Osteoblast (primary cell): ENCODE data around the gene SALL1. TPM values are rescaled to one million over a fixed set of nuclear protein-coding genes. Genes with fewer than 3 reads are reported as not detected.

ENCODE experiments used
- DNase-seq: peaks from one replicate; pipeline ENCODE4 v3.0.0; 2011; ENCODE audit warnings: low spot score, mixed read lengths; ENCODE audit not compliant: insufficient read length; ENCODE audit errors: missing footprints
- H2AFZ ChIP-seq: 2 replicates; pipeline ENCODE4 v1.6.0; 2011; ENCODE audit warnings: mild to moderate bottlenecking, low read length
- H3K27ac ChIP-seq: 2 replicates; pipeline ENCODE4 v1.5.1; 2011; ENCODE audit warnings: mild to moderate bottlenecking, low read depth, low read length, moderate library complexity
- H3K27me3 ChIP-seq: 2 replicates; pipeline ENCODE4 v1.6.0; 2012; ENCODE audit warnings: mild to moderate bottlenecking, control low read depth, inconsistent platforms, low read length, moderate library complexity; ENCODE audit not compliant: insufficient read depth
- H3K36me3 ChIP-seq: 2 replicates; pipeline ENCODE4 v1.5.1; 2011; ENCODE audit warnings: mild to moderate bottlenecking, low read length, control low read depth, moderate library complexity; ENCODE audit not compliant: insufficient read depth
- H3K4me1 ChIP-seq: 2 replicates; pipeline ENCODE4 v1.5.1; 2011; ENCODE audit warnings: mild to moderate bottlenecking, low read length, control low read depth, moderate library complexity; ENCODE audit not compliant: insufficient read depth
- H3K4me2 ChIP-seq: 2 replicates; pipeline ENCODE4 v1.6.0; 2011; ENCODE audit warnings: mild to moderate bottlenecking, low read length; ENCODE audit not compliant: insufficient read depth
- H3K4me3 ChIP-seq: fragments of 200-600 bp; sonication (generic); 3 replicates; pipeline ENCODE4 v1.5.1; 2012; ENCODE audit warnings: mild to moderate bottlenecking, low read length, inconsistent platforms; ENCODE audit not compliant: insufficient read depth
- H3K79me2 ChIP-seq: 2 replicates; pipeline ENCODE4 v1.6.0; 2012; ENCODE audit warnings: mild to moderate bottlenecking, low read length, control low read depth, inconsistent platforms; ENCODE audit not compliant: insufficient read depth
- H3K9me3 ChIP-seq: 2 replicates; pipeline ENCODE4 v1.5.1; 2011; ENCODE audit warnings: low read depth, low read length, control low read depth
- H4K20me1 ChIP-seq: 2 replicates; pipeline ENCODE4 v1.6.0; 2012; ENCODE audit warnings: mild to moderate bottlenecking, low read length, control low read depth; ENCODE audit not compliant: insufficient read depth
- total RNA-seq: library from RNA; depleted of rRNA; stranded (reverse); fragments of >200 nt; gene quantifications from 2 replicates; pipeline ENCODE4 v1.2.3, GENCODE V29; 2012
- TF ChIP-seq, protein P1 (sequence below): IDR thresholded peaks from 2 replicates; pipeline ENCODE4 v1.5.1; 2011; ENCODE audit warnings: mild to moderate bottlenecking, low read depth, low read length, moderate library complexity; ENCODE audit errors: extremely low read depth

Gene SALL1
- total RNA-seq, 1 donor = under 0.01 TPM

DNA sequence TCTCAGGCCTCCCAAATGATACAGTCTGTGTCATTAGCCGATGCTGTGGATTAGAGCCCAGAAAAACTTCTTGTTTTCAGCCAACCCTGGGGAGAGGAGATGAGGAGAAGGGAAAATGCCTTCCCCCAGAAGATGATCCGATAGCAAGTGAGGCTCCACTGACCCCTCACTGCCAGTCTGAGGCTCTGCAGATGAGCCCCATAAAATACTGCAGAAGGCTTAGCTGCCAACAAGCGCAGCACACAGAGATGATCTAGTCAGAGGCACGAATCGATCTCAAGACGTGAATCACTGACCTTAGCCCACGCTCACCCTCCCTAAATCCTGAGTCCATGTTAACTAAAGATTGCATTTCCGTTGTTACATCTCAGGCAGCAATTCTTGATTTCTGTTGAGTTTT lies 31.5 kb downstream of the SALL1 start:
- H3K27me3 ChIP-seq = no peaks in the 10 kb centered on the region
- no peak for DNase-seq
- no peak overlapping the region for H3K27ac ChIP-seq
- H3K4me2 ChIP-seq = no peak overlapping the region
- no peaks in the 10 kb centered on the region for H3K79me2 ChIP-seq
- TF ChIP-seq, protein P1, sequence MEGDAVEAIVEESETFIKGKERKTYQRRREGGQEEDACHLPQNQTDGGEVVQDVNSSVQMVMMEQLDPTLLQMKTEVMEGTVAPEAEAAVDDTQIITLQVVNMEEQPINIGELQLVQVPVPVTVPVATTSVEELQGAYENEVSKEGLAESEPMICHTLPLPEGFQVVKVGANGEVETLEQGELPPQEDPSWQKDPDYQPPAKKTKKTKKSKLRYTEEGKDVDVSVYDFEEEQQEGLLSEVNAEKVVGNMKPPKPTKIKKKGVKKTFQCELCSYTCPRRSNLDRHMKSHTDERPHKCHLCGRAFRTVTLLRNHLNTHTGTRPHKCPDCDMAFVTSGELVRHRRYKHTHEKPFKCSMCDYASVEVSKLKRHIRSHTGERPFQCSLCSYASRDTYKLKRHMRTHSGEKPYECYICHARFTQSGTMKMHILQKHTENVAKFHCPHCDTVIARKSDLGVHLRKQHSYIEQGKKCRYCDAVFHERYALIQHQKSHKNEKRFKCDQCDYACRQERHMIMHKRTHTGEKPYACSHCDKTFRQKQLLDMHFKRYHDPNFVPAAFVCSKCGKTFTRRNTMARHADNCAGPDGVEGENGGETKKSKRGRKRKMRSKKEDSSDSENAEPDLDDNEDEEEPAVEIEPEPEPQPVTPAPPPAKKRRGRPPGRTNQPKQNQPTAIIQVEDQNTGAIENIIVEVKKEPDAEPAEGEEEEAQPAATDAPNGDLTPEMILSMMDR = no peak
- no peaks in the 10 kb centered on the region for H3K9me3 ChIP-seq
- no peaks in the 10 kb centered on the region for H3K36me3 ChIP-seq
- H4K20me1 ChIP-seq = no peaks in the 10 kb centered on the region
- no peaks in the 10 kb centered on the region for H3K4me1 ChIP-seq
- no peak overlapping the region for H2AFZ ChIP-seq
- no peak overlapping the region for H3K4me3 ChIP-seq

DNA sequence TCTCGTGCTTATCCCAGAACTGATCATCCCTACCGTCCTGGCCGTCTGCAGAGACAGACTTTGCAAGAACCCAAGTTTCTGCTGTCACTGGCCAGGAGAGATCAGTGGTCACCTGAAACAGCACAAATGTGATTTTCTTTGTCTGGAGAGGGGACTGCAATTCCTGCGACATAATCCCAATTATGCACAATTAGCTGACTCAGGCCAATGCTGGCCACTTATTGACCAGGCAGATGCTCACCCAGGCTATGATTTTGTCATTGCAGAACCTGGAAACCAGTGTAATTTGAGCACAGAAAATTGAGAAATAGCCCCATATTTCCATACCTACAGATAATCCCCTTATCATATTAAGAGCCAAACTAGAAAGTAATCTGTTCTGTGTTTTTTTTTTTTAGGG lies 34.7 kb downstream of the SALL1 start:
- no peaks in the 10 kb centered on the region for H3K9me3 ChIP-seq
- TF ChIP-seq, protein P1 = no peak
- no peak for DNase-seq
- no peak overlapping the region for H2AFZ ChIP-seq
- no peak overlapping the region for H3K4me2 ChIP-seq
- H4K20me1 ChIP-seq = no peaks in the 10 kb centered on the region
- no peak overlapping the region for H3K27ac ChIP-seq
- H3K4me1 ChIP-seq = no peaks in the 10 kb centered on the region
- no peaks in the 10 kb centered on the region for H3K27me3 ChIP-seq
- H3K4me3 ChIP-seq = no peak overlapping the region
- no peaks in the 10 kb centered on the region for H3K79me2 ChIP-seq
- H3K36me3 ChIP-seq = no peaks in the 10 kb centered on the region

DNA sequence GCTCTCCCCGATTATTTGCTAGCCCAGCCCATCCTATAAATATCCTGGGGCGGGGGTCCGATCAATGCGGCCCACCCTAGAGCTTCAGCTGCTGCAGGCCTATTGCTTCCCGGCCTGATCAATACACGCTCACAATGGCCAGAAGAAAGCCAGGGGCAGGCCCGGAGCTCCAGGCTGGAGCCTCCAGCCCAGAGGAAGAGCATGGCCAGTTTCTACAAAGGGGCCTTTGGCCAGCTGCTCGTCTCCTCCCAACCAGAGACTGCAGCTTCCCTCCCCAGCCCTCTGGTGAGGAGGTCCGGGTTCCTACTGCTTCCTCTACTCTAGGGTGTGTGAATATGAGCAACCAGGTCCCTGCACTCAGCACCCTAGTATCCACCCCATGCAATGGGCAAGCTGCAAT lies 36.7 kb downstream of the SALL1 start:
- TF ChIP-seq, protein P1 = no peak
- H3K9me3 ChIP-seq = no peaks in the 10 kb centered on the region
- H4K20me1 ChIP-seq = no peaks in the 10 kb centered on the region

DNA sequence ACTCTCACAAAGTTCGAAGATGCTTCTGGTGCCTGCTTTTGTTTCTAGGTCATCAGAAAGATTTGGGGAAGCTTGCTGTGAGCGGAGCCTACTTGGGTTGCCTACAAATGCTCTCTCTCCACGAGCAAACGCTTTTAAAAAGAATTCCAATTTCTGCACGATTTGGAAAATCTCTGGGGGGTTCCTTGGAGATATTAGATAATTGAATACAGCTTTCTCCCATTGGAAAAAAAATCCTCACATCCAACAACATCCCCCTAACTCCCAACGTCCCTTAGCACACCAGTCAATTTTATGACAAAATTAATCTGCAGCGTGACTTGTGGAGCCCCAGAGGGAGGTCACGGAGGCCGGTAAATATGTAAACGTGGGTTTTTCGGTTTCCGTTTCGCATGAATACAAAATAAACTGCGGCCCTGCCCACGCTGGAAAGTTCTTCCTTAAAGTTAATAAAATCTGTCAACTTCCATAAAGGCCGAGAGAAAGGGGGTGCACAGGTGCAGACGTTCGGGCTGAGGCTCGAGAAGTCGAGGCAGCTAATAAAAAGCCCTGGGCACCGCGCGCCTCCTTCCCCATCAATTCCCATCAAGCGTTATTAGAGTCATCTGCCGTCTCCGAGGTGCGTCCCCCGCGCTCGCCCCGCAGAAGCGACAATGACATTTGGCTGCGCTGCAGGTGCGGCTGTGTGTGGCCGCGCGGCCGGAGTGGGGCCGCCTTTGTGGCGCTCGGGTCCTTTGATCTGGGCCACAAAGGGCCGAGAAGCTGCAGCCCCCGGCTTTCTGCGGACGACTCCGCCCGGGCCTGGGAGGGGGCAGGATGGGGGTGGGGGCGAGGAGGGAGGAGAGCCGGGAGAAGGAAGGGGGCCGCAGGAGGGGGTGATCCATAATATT lies 37.6 kb downstream of the SALL1 start:
- Histone ChIP-seq H3K9me3 (no peaks in the 10 kb centered on the region), H3K27me3 (no peaks in the 10 kb centered on the region), H3K36me3 (no peaks in the 10 kb centered on the region), H3K79me2 (no peaks in the 10 kb centered on the region), H3K4me3 (no peak overlapping the region), H4K20me1 (no peaks in the 10 kb centered on the region), H2AFZ (no peak overlapping the region), H3K4me1 (no peaks in the 10 kb centered on the region), H3K27ac (no peak overlapping the region), H3K4me2 (no peak overlapping the region)
- TF ChIP-seq, protein P1 = no peak
- DNase-seq = no peak

More for the DNA sequence above, 36.7 kb downstream of the SALL1 start:
- Histone ChIP-seq H3K4me2 (no peak overlapping the region), H3K27ac (no peak overlapping the region), H3K36me3 (no peaks in the 10 kb centered on the region), H3K27me3 (no peaks in the 10 kb centered on the region), H3K4me1 (no peaks in the 10 kb centered on the region), H2AFZ (no peak overlapping the region), H3K4me3 (no peak overlapping the region), H3K79me2 (no peaks in the 10 kb centered on the region)
- DNase-seq = no peak
